A673 (cell line): ENCODE results near the gene TMEM242.

Source experiments
- EZH2 ChIP-seq: fragments of 200-600 bp; sonication (generic); IDR thresholded peaks from 2 replicates; pipeline ENCODE4 v1.6.1; 2017; ENCODE audit warnings: borderline replicate concordance, low read depth, mild to moderate bottlenecking, mixed read lengths, antibody characterized with exemption, low read length; ENCODE audit not compliant: poor library complexity, severe bottlenecking
- TF ChIP-seq, protein P1 (sequence below): fragments of 300-800, 200-600 bp; sonication (generic); conservative IDR thresholded peaks from 2 replicates; pipeline ENCODE4 v1.5.1; 2017; ENCODE audit warnings: low read depth, mild to moderate bottlenecking, antibody characterized with exemption, low read length, moderate library complexity, mixed read lengths

GRCh38 chr6:157333537-157333936, 10.2 kb upstream of the TMEM242 start:
- TF ChIP-seq EZH2 = no peak
- TF ChIP-seq, protein P1, sequence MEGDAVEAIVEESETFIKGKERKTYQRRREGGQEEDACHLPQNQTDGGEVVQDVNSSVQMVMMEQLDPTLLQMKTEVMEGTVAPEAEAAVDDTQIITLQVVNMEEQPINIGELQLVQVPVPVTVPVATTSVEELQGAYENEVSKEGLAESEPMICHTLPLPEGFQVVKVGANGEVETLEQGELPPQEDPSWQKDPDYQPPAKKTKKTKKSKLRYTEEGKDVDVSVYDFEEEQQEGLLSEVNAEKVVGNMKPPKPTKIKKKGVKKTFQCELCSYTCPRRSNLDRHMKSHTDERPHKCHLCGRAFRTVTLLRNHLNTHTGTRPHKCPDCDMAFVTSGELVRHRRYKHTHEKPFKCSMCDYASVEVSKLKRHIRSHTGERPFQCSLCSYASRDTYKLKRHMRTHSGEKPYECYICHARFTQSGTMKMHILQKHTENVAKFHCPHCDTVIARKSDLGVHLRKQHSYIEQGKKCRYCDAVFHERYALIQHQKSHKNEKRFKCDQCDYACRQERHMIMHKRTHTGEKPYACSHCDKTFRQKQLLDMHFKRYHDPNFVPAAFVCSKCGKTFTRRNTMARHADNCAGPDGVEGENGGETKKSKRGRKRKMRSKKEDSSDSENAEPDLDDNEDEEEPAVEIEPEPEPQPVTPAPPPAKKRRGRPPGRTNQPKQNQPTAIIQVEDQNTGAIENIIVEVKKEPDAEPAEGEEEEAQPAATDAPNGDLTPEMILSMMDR = no peak
